ENCODE data around the gene EEFSEC.

The EEFSEC gene

GRCh38 chr3:128372707-128373533 is 219.6 kb downstream of the EEFSEC start:
- TF ChIP-seq EZH2phosphoT487 (IDR thresholded peaks at IDR 0.05; ENCODE audit: low read depth) (no peak), CTCF (IDR thresholded peaks at IDR 0.05; ENCODE audit: low read depth, low read length) (no peak)
- peaks cover 16% of the 10 kb centered on the region; the same call in 1 of the 2 replicates for H4K20me1 ChIP-seq (ENCODE audit: insufficient read depth, low read length)
- H3K27me3 ChIP-seq (ENCODE audit: low read depth, low read length) = no peaks in the 10 kb centered on the region
- no peak overlapping the region for H3K27ac ChIP-seq (ENCODE audit: low read length)
- H3K9me3 ChIP-seq (ENCODE audit: insufficient read depth, low read length) = no peaks in the 10 kb centered on the region
- no peak overlapping the region for H3K9ac ChIP-seq (ENCODE audit: low read length)
- H3K4me3 ChIP-seq (ENCODE audit: low read length) = no peak overlapping the region
- H2AFZ ChIP-seq (ENCODE audit: low read depth, low read length) = no peak overlapping the region
- H3K4me1 ChIP-seq (ENCODE audit: low read length) = peaks cover 25% of the 10 kb centered on the region
- H3K36me3 ChIP-seq (replicated peaks; ENCODE audit: low read depth, low read length) = no peaks in the 10 kb centered on the region
- H3K4me2 ChIP-seq (ENCODE audit: low read length) = no peak overlapping the region
- H3K79me2 ChIP-seq (ENCODE audit: low read length) = no peaks in the 10 kb centered on the region

GRCh38 chr3:128374746-128375445 is 221.6 kb downstream of the EEFSEC start:
- Histone ChIP-seq H3K36me3 (replicated peaks; ENCODE audit: low read depth, low read length) (no peaks in the 10 kb centered on the region), H2AFZ (ENCODE audit: low read depth, low read length) (no peak overlapping the region), H3K9ac (ENCODE audit: low read length) (no peak overlapping the region), H3K4me1 (ENCODE audit: low read length) (peaks cover 25% of the 10 kb centered on the region), H3K9me3 (ENCODE audit: insufficient read depth, low read length) (no peaks in the 10 kb centered on the region), H3K4me2 (ENCODE audit: low read length) (peak overlapping the region; percentile 35), H3K27me3 (ENCODE audit: low read depth, low read length) (no peaks in the 10 kb centered on the region), H3K79me2 (ENCODE audit: low read length) (no peaks in the 10 kb centered on the region), H4K20me1 (ENCODE audit: insufficient read depth, low read length) (peaks cover 16% of the 10 kb centered on the region; the same call in 1 of the 2 replicates), H3K4me3 (ENCODE audit: low read length) (no peak overlapping the region), H3K27ac (ENCODE audit: low read length) (no peak overlapping the region)
- TF ChIP-seq CTCF (IDR thresholded peaks at IDR 0.05; ENCODE audit: low read depth, low read length) (no peak), EZH2phosphoT487 (IDR thresholded peaks at IDR 0.05; ENCODE audit: low read depth) (no peak)

GRCh38 chr3:128376516-128376915 is 223.2 kb downstream of the EEFSEC start:
- H3K9ac ChIP-seq (ENCODE audit: low read length) = no peak overlapping the region
- no peak overlapping the region for H3K4me3 ChIP-seq (ENCODE audit: low read length)
- no peak overlapping the region for H2AFZ ChIP-seq (ENCODE audit: low read depth, low read length)
- no peaks in the 10 kb centered on the region for H3K36me3 ChIP-seq (replicated peaks; ENCODE audit: low read depth, low read length)
- H3K9me3 ChIP-seq (ENCODE audit: insufficient read depth, low read length) = no peaks in the 10 kb centered on the region
- peaks cover 16% of the 10 kb centered on the region; the same call in 1 of the 2 replicates for H4K20me1 ChIP-seq (ENCODE audit: insufficient read depth, low read length)
- no peak overlapping the region for H3K27ac ChIP-seq (ENCODE audit: low read length)
- H3K4me1 ChIP-seq (ENCODE audit: low read length) = peaks cover 22% of the 10 kb centered on the region
- TF ChIP-seq CTCF (IDR thresholded peaks at IDR 0.05; ENCODE audit: low read depth, low read length) (no peak), EZH2phosphoT487 (IDR thresholded peaks at IDR 0.05; ENCODE audit: low read depth) (no peak)
- H3K79me2 ChIP-seq (ENCODE audit: low read length) = no peaks in the 10 kb centered on the region
- no peak overlapping the region for H3K4me2 ChIP-seq (ENCODE audit: low read length)
- H3K27me3 ChIP-seq (ENCODE audit: low read depth, low read length) = no peaks in the 10 kb centered on the region

GRCh38 chr3:128378631-128379347 is 225.5 kb downstream of the EEFSEC start:
- no peak overlapping the region for H2AFZ ChIP-seq (ENCODE audit: low read depth, low read length)

More at GRCh38 chr3:128378631-128379347, 225.5 kb downstream of the EEFSEC start:
- no peaks in the 10 kb centered on the region for H3K79me2 ChIP-seq (ENCODE audit: low read length)
- H3K4me2 ChIP-seq (ENCODE audit: low read length) = no peak overlapping the region
- H3K27me3 ChIP-seq (ENCODE audit: low read depth, low read length) = no peaks in the 10 kb centered on the region
- H3K36me3 ChIP-seq (replicated peaks; ENCODE audit: low read depth, low read length) = no peaks in the 10 kb centered on the region
- H4K20me1 ChIP-seq (ENCODE audit: insufficient read depth, low read length) = peaks cover 16% of the 10 kb centered on the region; the same call in 1 of the 2 replicates
- H3K4me1 ChIP-seq (ENCODE audit: low read length) = peaks cover 10% of the 10 kb centered on the region
- no peak for TF ChIP-seq CTCF (IDR thresholded peaks at IDR 0.05; ENCODE audit: low read depth, low read length)
- TF ChIP-seq EZH2phosphoT487 (IDR thresholded peaks at IDR 0.05; ENCODE audit: low read depth) = no peak
- no peaks in the 10 kb centered on the region for H3K9me3 ChIP-seq (ENCODE audit: insufficient read depth, low read length)
- no peak overlapping the region for H3K27ac ChIP-seq (ENCODE audit: low read length)
- no peak overlapping the region for H3K9ac ChIP-seq (ENCODE audit: low read length)
- no peak overlapping the region for H3K4me3 ChIP-seq (ENCODE audit: low read length)

Data from OCI-LY3 (cell line).